Posterior cingulate gyrus (tissue), 11 donors: ENCODE results near the gene SDR9C7.
"Not testable (repeated sequence)": the region's sequence is repeated elsewhere in the genome, so short reads cannot be mapped to it uniquely, and the experiment has no call there.

Experiments
- DNase-seq, 10 donors: peaks; one replicate each; pipeline versions ENCODE4 v3.0.0 to v3.0.0-alpha.2; 2020 to 2021; ENCODE audit warnings: mixed read lengths in 3 of 10
- intact Hi-C: fragments of 100-400 bp; cut with DNase I; formaldehyde crosslinking; loops from one replicate; pipeline ENCODE4 v1.15.1; 2023

The SDR9C7 gene

GRCh38 chr12:56954057-56954957 lies 20.1 kb upstream of the SDR9C7 start:
- DNase-seq: no peak
- intact Hi-C loops: no loop called here

- DNase-seq: no peak
- intact Hi-C loops: no loop called here
These were observed 19.1 kb upstream of the SDR9C7 start for GRCh38 chr12:56953314-56953713.

GRCh38 chr12:56951582-56952339 lies 17.6 kb upstream of the SDR9C7 start:
- intact Hi-C loops: no loop called here
- DNase-seq: no peak

- no peak for DNase-seq
- intact Hi-C loops: no loop called here
These were observed 14.7 kb upstream of the SDR9C7 start for GRCh38 chr12:56948881-56949280.

- no peak for DNase-seq
These were observed 14.2 kb upstream of the SDR9C7 start for GRCh38 chr12:56948457-56948777.

GRCh38 chr12:56947633-56948456 lies 13.6 kb upstream of the SDR9C7 start:
- DNase-seq: no peak
- intact Hi-C loops: no loop called here

More at GRCh38 chr12:56948457-56948777, 14.2 kb upstream of the SDR9C7 start:
- intact Hi-C loops: no loop called here

- intact Hi-C loops: no loop called here
- no peak for DNase-seq
These were observed 9.7 kb upstream of the SDR9C7 start for GRCh38 chr12:56943878-56944277.

- intact Hi-C loops, DNase-seq: not testable (repeated sequence)
These were observed 9.2 kb upstream of the SDR9C7 start for GRCh38 chr12:56943374-56943773.

GRCh38 chr12:56941299-56942017 lies 7.2 kb upstream of the SDR9C7 start:
- intact Hi-C loops: no loop called here

GRCh38 chr12:56940942-56941298 lies 6.7 kb upstream of the SDR9C7 start:
- intact Hi-C loops, DNase-seq: not testable (repeated sequence)

More at GRCh38 chr12:56941299-56942017, 7.2 kb upstream of the SDR9C7 start:
- DNase-seq: peak in 7 of 10 donors; percentile 12 to 89 (median 32)

GRCh38 chr12:56935752-56936151 lies 1.5 kb upstream of the SDR9C7 start:
- intact Hi-C loops: no loop called here
- DNase-seq: no peak

- intact Hi-C loops: no loop called here
- no peak for DNase-seq
These were observed 949 bp upstream of the SDR9C7 start for GRCh38 chr12:56935157-56935556.

- intact Hi-C loops: no loop called here
- no peak for DNase-seq
These were observed 1.3 kb downstream of the SDR9C7 start for GRCh38 chr12:56932867-56933266.

GRCh38 chr12:56932146-56932545 lies 2.1 kb downstream of the SDR9C7 start:
- DNase-seq: no peak
- intact Hi-C loops: no loop called here

- DNase-seq: no peak
- intact Hi-C loops: no loop called here
These were observed 2.7 kb downstream of the SDR9C7 start for GRCh38 chr12:56931474-56931978.

- no peak for DNase-seq
These were observed 4.0 kb downstream of the SDR9C7 start for GRCh38 chr12:56930241-56930640.

GRCh38 chr12:56929780-56930179 lies 4.4 kb downstream of the SDR9C7 start:
- no peak for DNase-seq
- intact Hi-C loops: no loop called here

More at GRCh38 chr12:56930241-56930640, 4.0 kb downstream of the SDR9C7 start:
- intact Hi-C loops: no loop called here

GRCh38 chr12:56928262-56928661 lies 5.9 kb downstream of the SDR9C7 start:
- intact Hi-C loops: no loop called here
- DNase-seq: no peak

GRCh38 chr12:56927281-56927680 lies 6.9 kb downstream of the SDR9C7 start:
- no peak for DNase-seq
- intact Hi-C loops: no loop called here

GRCh38 chr12:56922031-56922430 lies 12.2 kb downstream of the SDR9C7 start:
- intact Hi-C loops: no loop called here
- no peak for DNase-seq
